Endothelial cell of umbilical vein (primary cell): ENCODE data around the gene SLC22A4. TPM values are rescaled to one million over a fixed set of nuclear protein-coding genes. Genes with fewer than 3 reads are reported as not detected.

Experiments used
- BruUV-seq: library from RNA; stranded (reverse); fragments of 400-500 nt; replicated peaks from 2 replicates; lab custom pipeline; 2021; lab: Mats Ljungman, UMichigan
- CTCF ChIA-PET: fragments of 300-600, 350-600 bp; sonication (Branson Sonifier 250); formaldehyde crosslinking; loops from one replicate; lab custom pipeline; 2021; ENCODE audit warnings: antibody characterized with exemption, inconsistent platforms; lab: Charles Lee
- POLR2A ChIA-PET: fragments of 300-600, 350-600 bp; sonication (Branson Sonifier 250); formaldehyde crosslinking; loops from one replicate; lab custom pipeline; 2021; ENCODE audit warnings: antibody characterized with exemption, inconsistent platforms; lab: Charles Lee
- DNase-seq: peaks from one replicate; pipeline ENCODE4 v3.0.0-alpha.2; 2011; ENCODE audit warnings: low read depth, low spot score
- FAIRE-seq: peaks from 2 replicates; lab custom pipeline; 2011; peaks lifted over from hg19 to GRCh38; lab: Jason Lieb, UNC
- H2AFZ ChIP-seq: 2 replicates; pipeline ENCODE4 v1.6.0; 2012; ENCODE audit warnings: low read depth, low read length, control low read depth, inconsistent platforms
- H3K27ac ChIP-seq: 2 replicates; pipeline ENCODE4 v1.5.1; 2011; ENCODE audit warnings: low read depth, mild to moderate bottlenecking, control low read depth, low read length, moderate library complexity; ENCODE audit not compliant: insufficient read depth
- H3K27me3 ChIP-seq, 2 experiments: 2 replicates each; pipeline versions ENCODE4 v1.6.0 to v1.6.1; 2011; ENCODE audit warnings: low read length in 2 of 2, mixed read lengths in 1 of 2; ENCODE audit not compliant: control insufficient read depth in 2 of 2, insufficient read depth in 2 of 2
- H3K36me3 ChIP-seq, 2 experiments: 2 replicates in 1 of 2; 3 replicates in 1 of 2; pipeline ENCODE4 v1.5.1; 2011; ENCODE audit warnings: low read length in 2 of 2, mild to moderate bottlenecking in 1 of 2, moderate library complexity in 1 of 2; ENCODE audit not compliant: control insufficient read depth in 2 of 2, insufficient read depth in 2 of 2; ENCODE audit errors: extremely low read depth in 1 of 2
- H3K4me1 ChIP-seq: 3 replicates; pipeline ENCODE4 v1.5.1; 2011; ENCODE audit warnings: mild to moderate bottlenecking, low read length; ENCODE audit not compliant: control insufficient read depth, insufficient read depth; ENCODE audit errors: extremely low read depth
- H3K4me2 ChIP-seq: 2 replicates; pipeline ENCODE4 v1.6.1; 2011; ENCODE audit warnings: low read length, control low read depth, mixed read lengths; ENCODE audit not compliant: insufficient read depth
- H3K4me3 ChIP-seq, 3 experiments: fragments of 200-600 bp in 1 of 3; sonication (generic), shearing (Covaris generic) in 1 of 3; replicated peaks in 1 of 3; 2 replicates each; pipeline ENCODE4 v1.5.1; 2011 to 2016; ENCODE audit warnings: control low read depth in 3 of 3, low read length in 3 of 3, mild to moderate bottlenecking in 2 of 3, inconsistent platforms in 1 of 3, low read depth in 1 of 3, moderate library complexity in 1 of 3; ENCODE audit not compliant: insufficient read depth in 1 of 3
- H3K79me2 ChIP-seq: 2 replicates; pipeline ENCODE4 v1.6.0; 2012; ENCODE audit warnings: low read length, inconsistent platforms; ENCODE audit not compliant: control insufficient read depth, insufficient read depth
- H3K9ac ChIP-seq: replicated peaks from 2 replicates; pipeline ENCODE3; 2011; ENCODE audit warnings: low read length, control low read depth; ENCODE audit not compliant: insufficient read depth; ENCODE audit errors: extremely low read depth
- H3K9me1 ChIP-seq: replicated peaks from 3 replicates; pipeline ENCODE4 v1.6.0; 2011; ENCODE audit warnings: mild to moderate bottlenecking, low read length; ENCODE audit not compliant: control insufficient read depth, insufficient read depth; ENCODE audit errors: extremely low read depth
- H3K9me3 ChIP-seq: replicated peaks from 2 replicates; pipeline ENCODE4 v1.5.1; 2012; ENCODE audit warnings: low read length, inconsistent platforms; ENCODE audit not compliant: control insufficient read depth, insufficient read depth
- H4K20me1 ChIP-seq: replicated peaks from 2 replicates; pipeline ENCODE3; 2011; ENCODE audit warnings: mild to moderate bottlenecking, low read length; ENCODE audit not compliant: control insufficient read depth, insufficient read depth; ENCODE audit errors: extremely low read depth
- CTCF ChIP-seq, 2 donors: IDR thresholded peaks; 1 replicate in 1 of 2; 2 replicates in 1 of 2; pipeline ENCODE4 v1.5.1; 2011; ENCODE audit warnings: low read length in 2 of 2, mild to moderate bottlenecking in 2 of 2, moderate library complexity in 2 of 2, control low read depth in 1 of 2, inconsistent platforms in 1 of 2, low read depth in 1 of 2; ENCODE audit not compliant: insufficient read depth in 1 of 2; ENCODE audit errors: extremely low read depth in 1 of 2
- EZH2 ChIP-seq: IDR thresholded peaks from 2 replicates; pipeline ENCODE4 v1.6.1; 2012; ENCODE audit warnings: borderline replicate concordance, low read depth, mild to moderate bottlenecking, moderate library complexity, low read length, inconsistent platforms; ENCODE audit not compliant: severe bottlenecking
- FOS ChIP-seq: IDR thresholded peaks from 2 replicates; pipeline ENCODE4 v1.6.1; 2011; ENCODE audit warnings: mild to moderate bottlenecking, low read length, moderate library complexity, borderline replicate concordance; ENCODE audit not compliant: insufficient read depth
- GATA2 ChIP-seq: IDR thresholded peaks from 2 replicates; pipeline ENCODE4 v1.7.0; 2011; ENCODE audit warnings: low read depth, mild to moderate bottlenecking, moderate library complexity, mixed read lengths, low read length; ENCODE audit not compliant: insufficient read length, insufficient read depth
- JUN ChIP-seq: IDR thresholded peaks from 2 replicates; pipeline ENCODE4 v1.6.1; 2011; ENCODE audit warnings: borderline replicate concordance, low read depth; ENCODE audit not compliant: insufficient read length, insufficient read depth
- MAX ChIP-seq: IDR thresholded peaks from 2 replicates; pipeline ENCODE4 v1.6.1; 2011; ENCODE audit not compliant: insufficient read depth, insufficient read length
- MYC ChIP-seq: IDR thresholded peaks from one replicate; pipeline ENCODE4 v1.6.1; 2011; ENCODE audit warnings: mild to moderate bottlenecking, low read depth, low read length
- POLR2A ChIP-seq: IDR thresholded peaks from 2 replicates; pipeline ENCODE4 v1.6.1; 2012; ENCODE audit warnings: low read depth, mild to moderate bottlenecking, control low read depth, low read length
- POLR2AphosphoS5 ChIP-seq: IDR thresholded peaks from 2 replicates; pipeline ENCODE4 v1.6.1; 2012; ENCODE audit warnings: low read depth, mild to moderate bottlenecking, control low read depth, low read length, moderate library complexity; ENCODE audit not compliant: insufficient read depth
- dilution Hi-C: fragments of 300-500 bp; cut with MboI; formaldehyde crosslinking; loops from one replicate; pipeline ENCODE4 v1.15.0; 2019; ENCODE audit warnings: low sequenced_read_pairs; ENCODE audit not compliant: extremely low pct_ligation_motif_present
- intact Hi-C: fragments of 100-400 bp; cut with micrococcal nuclease; formaldehyde crosslinking; loops from one replicate; pipeline ENCODE4 v1.10.0; 2022
- polyA plus RNA-seq, 4 experiments: library from polyadenylated mRNA; depleted of rRNA in 3 of 4; stranded (reverse) in 3 of 4; unstranded in 1 of 4; fragments of >200 nt; gene quantifications; 2 replicates each; pipeline versions ENCODE4 v1.2.1 to v1.2.3, GENCODE V29; 2011 to 2012; ENCODE audit warnings: missing spikeins in 1 of 4
- total RNA-seq: library from RNA; stranded (reverse); gene quantifications from 2 replicates; pipeline ENCODE4 v1.2.3, GENCODE V29; 2021

The SLC22A4 gene
- total and polyA plus RNA-seq, 2 donors (not counting 3 experiments of a cell fraction or from before 2014, with no cell fraction given) = 4.9 to 6.9 TPM

- TF ChIP-seq MYC (no peak), EZH2 (no peak), POLR2AphosphoS5 (no peak), POLR2A (no peak), FOS (no peak), GATA2 (no peak), MAX (no peak), JUN (no peak), CTCF (IDR thresholded peaks at IDR 0.05; ENCODE audit: extremely low read depth in 1 of 2, insufficient read depth in 1 of 2, low read depth in 1 of 2, low read length in 2 of 2) (no peak)
- dilution Hi-C loops (no loop called here), intact Hi-C loops (loop anchor here (5.0 to 10.0 kb wide), 2 partner anchors 32 to 455 kb away; no protein-coding TSS in a partner anchor)
- POLR2A ChIA-PET = no interaction called here
- Histone ChIP-seq H3K36me3 (peaks cover 5 to 29% of the 10 kb centered on the region in 2 experiments), H3K9me3 (no peaks in the 10 kb centered on the region), H3K9ac (no peak overlapping the region), H3K79me2 (no peaks in the 10 kb centered on the region), H3K9me1 (no peaks in the 10 kb centered on the region), H3K27me3 (no peaks in the 10 kb centered on the region), H3K4me1 (peaks cover 23% of the 10 kb centered on the region), H3K4me2 (no peak overlapping the region), H4K20me1 (no peaks in the 10 kb centered on the region), H3K4me3 (no peak overlapping the region), H2AFZ (no peak overlapping the region), H3K27ac (no peak overlapping the region)
- no peak for DNase-seq
- no TSS peak for BruUV-seq
- FAIRE-seq = no peak
- CTCF ChIA-PET = interaction anchor here (1.6 to 1.8 kb wide), 2 partner anchors 24 to 32 kb away, joined by 4 to 6 read pairs; partner anchors contain the start of gene SLC22A4
These were observed 24.4 kb upstream of the SLC22A4 start for GRCh38 chr5:132269635-132270334.
